ENCODE data around the gene SPON2.

- TF ChIP-seq POLR2A (IDR thresholded peaks at IDR 0.05; ENCODE audit: low read length) (no peak), CBX2 (IDR thresholded peaks at IDR 0.05; ENCODE audit: borderline replicate concordance, low read depth) (no peak), RAD21 (conservative IDR thresholded peaks at IDR 0.05 in 1 of 2, IDR thresholded peaks at IDR 0.05 in 1 of 2) (no peak), ELK1 (IDR thresholded peaks at IDR 0.05; ENCODE audit: low read depth, low read length) (no peak), CTCF (IDR thresholded peaks at IDR 0.05) (no peak), BHLHE40 (IDR thresholded peaks at IDR 0.05; ENCODE audit: low read depth, low read length) (no peak), KDM1A (IDR thresholded peaks at IDR 0.05; ENCODE audit: low read depth) (no peak), MAFK (IDR thresholded peaks at IDR 0.05; ENCODE audit: partially characterized antibody) (no peak)
Measured at GRCh38 chr4:1151541-1151940, 20.8 kb downstream of the SPON2 start.

Measured in A549 (cell line).